Inflammatory macrophage treated with lipopolysaccharide for 4 hours (primary cell): ENCODE results near the gene ACSS3.

Experiments
- DNase-seq: peaks from one replicate; pipeline ENCODE4 v3.0.0-alpha.2; 2020

The ACSS3 gene

GRCh38 chr12:81231574-81232368 lies 153.9 kb downstream of the ACSS3 start:
- no peak for DNase-seq

GRCh38 chr12:81245458-81245857 lies 167.6 kb downstream of the ACSS3 start:
- DNase-seq, result no peak

- no peak for DNase-seq
These were observed 168.2 kb downstream of the ACSS3 start for GRCh38 chr12:81245907-81246570.

- no peak for DNase-seq
These were observed 172.1 kb downstream of the ACSS3 start for GRCh38 chr12:81249976-81250375.

GRCh38 chr12:81252228-81252627 lies 174.3 kb downstream of the ACSS3 start:
- no peak for DNase-seq

- no peak for DNase-seq
These were observed 175.5 kb downstream of the ACSS3 start for GRCh38 chr12:81253360-81253759.

- DNase-seq, result no peak
These were observed 177.6 kb downstream of the ACSS3 start for GRCh38 chr12:81255456-81255855.

- DNase-seq, result no peak
These were observed 178.1 kb downstream of the ACSS3 start for GRCh38 chr12:81255947-81256346.

- no peak for DNase-seq
These were observed 180.2 kb downstream of the ACSS3 start for GRCh38 chr12:81257947-81258551.

GRCh38 chr12:81259360-81259759 lies 181.5 kb downstream of the ACSS3 start:
- no peak for DNase-seq

- no peak for DNase-seq
These were observed 183.8 kb downstream of the ACSS3 start for GRCh38 chr12:81261508-81262207.

GRCh38 chr12:81263072-81263471 lies 185.2 kb downstream of the ACSS3 start:
- DNase-seq, result no peak

- DNase-seq, result no peak
These were observed 192.5 kb downstream of the ACSS3 start for GRCh38 chr12:81270385-81270784.

GRCh38 chr12:81274637-81275529 lies 197.0 kb downstream of the ACSS3 start:
- no peak for DNase-seq

- DNase-seq, result no peak
These were observed 206.3 kb downstream of the ACSS3 start for GRCh38 chr12:81284137-81284536.

GRCh38 chr12:81288651-81289050 lies 210.8 kb downstream of the ACSS3 start:
- DNase-seq, result no peak

- no peak for DNase-seq
These were observed 216.7 kb downstream of the ACSS3 start for GRCh38 chr12:81294325-81295190.

GRCh38 chr12:81295251-81295650 lies 217.4 kb downstream of the ACSS3 start:
- DNase-seq, result no peak

- no peak for DNase-seq
These were observed 218.9 kb downstream of the ACSS3 start for GRCh38 chr12:81296556-81297305.

GRCh38 chr12:81297601-81298000 lies 219.7 kb downstream of the ACSS3 start:
- DNase-seq, result no peak

- no peak for DNase-seq
These were observed 222.6 kb downstream of the ACSS3 start for GRCh38 chr12:81300454-81300853.
